Stimulated activated effector memory CD8-positive, alpha-beta T cell treated with anti-CD3 and anti-CD28 coated beads, Interleukin-12 subunit alpha, Interleukin-12 subunit beta, amount 100 ng/mL, for 72 hours (primary cell): ENCODE data around the gene LMOD3.

Source experiments
- ATAC-seq: fragments of 150-1000 bp; cut with Tn5 transposase; 2 replicates; pipeline ENCODE4 v1.10.0; 2021
- DNase-seq, 2 donors: peaks; one replicate each; pipeline ENCODE4 v3.0.0; 2021 to 2022; ENCODE audit warnings: low spot score in 2 of 2
- H3K27ac Mint-ChIP-seq: one replicate; pipeline ENCODE4 v1.8.0; 2022; ENCODE audit warnings: mild to moderate bottlenecking, mixed read lengths
- H3K36me3 Mint-ChIP-seq: one replicate; pipeline ENCODE4 v1.8.0; 2022; ENCODE audit warnings: mild to moderate bottlenecking, mixed read lengths
- H3K4me1 Mint-ChIP-seq: one replicate; pipeline ENCODE4 v1.8.0; 2022; ENCODE audit warnings: mixed read lengths
- H3K4me3 Mint-ChIP-seq: one replicate; pipeline ENCODE4 v1.8.0; 2022; ENCODE audit warnings: mild to moderate bottlenecking, mixed read lengths
- H3K9me3 Mint-ChIP-seq: one replicate; pipeline ENCODE4 v1.8.0; 2022; ENCODE audit warnings: mixed read lengths

Gene LMOD3

DNA sequence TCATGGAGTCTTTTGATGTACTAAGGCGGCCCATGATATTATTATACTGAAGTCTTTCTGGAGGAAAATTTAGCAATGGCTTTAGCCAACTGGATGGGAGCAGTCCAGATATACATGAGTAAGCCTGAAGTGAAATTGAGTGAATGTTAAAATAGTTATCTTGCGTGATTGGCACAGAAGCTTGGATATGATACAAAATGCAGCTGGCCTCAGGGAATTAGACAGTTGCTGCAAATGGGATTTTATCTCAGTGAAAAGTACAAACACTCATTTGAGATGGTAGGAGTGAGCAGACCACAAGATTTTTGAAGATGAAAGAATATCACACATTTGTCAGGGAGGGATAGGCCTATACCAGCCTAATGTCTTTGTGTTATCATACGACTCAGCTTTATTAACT, 8.9 kb downstream of the LMOD3 start:
- Mint-ChIP-seq H3K36me3 (no peaks in the 10 kb centered on the region), H3K4me1 (no peaks in the 10 kb centered on the region), H3K27ac (no peak overlapping the region), H3K9me3 (no peaks in the 10 kb centered on the region), H3K4me3 (no peak overlapping the region)
- no peak for ATAC-seq
- no peak for DNase-seq

DNA sequence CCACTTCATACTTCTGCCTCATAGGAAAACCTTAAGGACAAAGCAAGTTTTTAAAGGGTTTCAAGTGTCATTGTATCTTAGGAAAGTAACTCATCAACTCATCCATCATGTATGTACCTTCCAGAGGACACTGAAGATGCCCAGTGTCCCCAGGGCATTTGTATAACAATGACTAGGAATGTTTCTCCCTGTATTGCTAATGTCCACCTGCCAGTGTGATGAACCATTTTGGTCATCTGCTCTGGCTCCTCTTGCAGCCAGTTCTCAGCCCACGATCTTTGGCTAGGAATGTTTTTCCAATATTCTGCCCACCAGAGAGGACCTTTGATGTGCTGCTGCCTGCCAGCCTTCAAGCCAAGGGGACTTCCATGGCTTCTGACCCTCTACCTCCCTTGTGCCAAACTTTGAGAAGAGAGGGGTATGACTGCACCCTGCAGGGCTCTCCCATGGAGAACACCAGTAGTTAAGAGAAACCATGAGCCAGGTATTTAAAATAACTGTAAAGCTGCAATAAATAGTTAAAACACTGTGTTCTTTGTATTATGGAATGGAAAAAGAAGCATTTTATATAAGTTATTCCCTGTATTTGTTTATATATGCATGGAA, 11.4 kb downstream of the LMOD3 start:
- H3K4me1 Mint-ChIP-seq: peaks cover 7% of the 10 kb centered on the region
- H3K9me3 Mint-ChIP-seq: no peaks in the 10 kb centered on the region
- ATAC-seq (no peak), DNase-seq (no peak)
- H3K27ac Mint-ChIP-seq: no peak overlapping the region
- no peak overlapping the region for H3K4me3 Mint-ChIP-seq
- H3K36me3 Mint-ChIP-seq: peaks cover 25% of the 10 kb centered on the region

GRCh38 chr3:69108811-69109210, 13.6 kb downstream of the LMOD3 start:
- no peak overlapping the region for H3K27ac Mint-ChIP-seq
- DNase-seq (no peak), ATAC-seq (no peak)
- H3K36me3 Mint-ChIP-seq: peaks cover 47% of the 10 kb centered on the region
- H3K9me3 Mint-ChIP-seq: no peaks in the 10 kb centered on the region
- H3K4me3 Mint-ChIP-seq: no peak overlapping the region
- H3K4me1 Mint-ChIP-seq: peaks cover 14% of the 10 kb centered on the region

GRCh38 chr3:69107841-69108240, 14.6 kb downstream of the LMOD3 start:
- H3K36me3 Mint-ChIP-seq: peaks cover 57% of the 10 kb centered on the region
- H3K27ac Mint-ChIP-seq: no peak overlapping the region
- H3K9me3 Mint-ChIP-seq: no peaks in the 10 kb centered on the region
- no peak for ATAC-seq
- H3K4me1 Mint-ChIP-seq: peaks cover 23% of the 10 kb centered on the region
- no peak for DNase-seq
- H3K4me3 Mint-ChIP-seq: no peak overlapping the region

DNA sequence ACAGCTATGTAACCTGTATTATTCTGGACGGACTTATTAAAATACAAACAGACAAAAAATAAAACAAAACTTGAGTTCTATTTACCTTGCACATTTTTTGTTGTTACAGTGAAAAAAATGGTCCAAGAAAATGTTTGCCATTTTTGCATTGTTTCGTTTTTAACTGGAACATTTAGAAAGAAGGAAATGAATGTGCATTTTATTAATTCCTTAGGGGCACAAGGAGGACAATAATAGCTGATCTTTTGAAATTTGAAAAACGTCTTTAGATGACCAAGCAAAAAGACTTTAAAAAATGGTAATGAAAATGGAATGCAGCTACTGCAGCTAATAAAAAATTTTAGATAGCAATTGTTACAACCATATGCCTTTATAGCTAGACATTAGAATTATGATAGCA, 17.1 kb downstream of the LMOD3 start:
- Mint-ChIP-seq H3K36me3 (peaks cover 82% of the 10 kb centered on the region), H3K4me1 (peaks cover 30% of the 10 kb centered on the region), H3K9me3 (no peaks in the 10 kb centered on the region), H3K27ac (no peak overlapping the region), H3K4me3 (no peak overlapping the region)
- ATAC-seq: no peak
- no peak for DNase-seq

- DNase-seq (no peak), ATAC-seq (no peak)
- no peak overlapping the region for H3K4me3 Mint-ChIP-seq
- H3K27ac Mint-ChIP-seq: peak overlapping the region; percentile 46
- H3K9me3 Mint-ChIP-seq: no peaks in the 10 kb centered on the region
- peaks cover 89% of the 10 kb centered on the region for H3K36me3 Mint-ChIP-seq
- H3K4me1 Mint-ChIP-seq: peaks cover 37% of the 10 kb centered on the region
Measured at GRCh38 chr3:69104586-69104985, 17.8 kb downstream of the LMOD3 start.

- Mint-ChIP-seq H3K36me3 (peaks cover 100% of the 10 kb centered on the region), H3K9me3 (no peaks in the 10 kb centered on the region), H3K4me3 (no peak overlapping the region), H3K27ac (peak overlapping the region; percentile 46), H3K4me1 (peaks cover 40% of the 10 kb centered on the region)
- ATAC-seq (no peak), DNase-seq (no peak)
Measured at GRCh38 chr3:69103123-69103522, 19.3 kb downstream of the LMOD3 start.

DNA sequence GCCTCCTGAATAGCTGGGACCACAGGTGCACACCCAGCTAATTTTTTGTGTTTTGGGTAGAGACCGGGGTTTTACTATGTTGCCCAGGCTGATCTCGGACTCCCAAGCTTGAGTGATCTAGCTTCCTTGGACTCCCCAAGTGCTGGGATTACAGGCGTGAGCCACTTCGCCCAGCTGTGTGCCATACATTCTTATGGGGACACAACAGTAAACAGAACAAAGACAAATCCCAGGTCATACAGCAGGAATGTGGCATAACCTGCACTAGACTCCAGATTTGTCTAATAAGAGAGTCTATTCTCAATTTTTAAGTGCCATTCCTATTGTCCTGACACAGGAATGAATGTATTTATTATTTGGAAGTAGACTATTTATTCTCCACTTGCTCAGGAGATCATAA, 20.0 kb downstream of the LMOD3 start:
- peaks cover 100% of the 10 kb centered on the region for H3K36me3 Mint-ChIP-seq
- no peak overlapping the region for H3K27ac Mint-ChIP-seq
- DNase-seq (no peak), ATAC-seq (no peak)
- no peak overlapping the region for H3K4me3 Mint-ChIP-seq
- H3K4me1 Mint-ChIP-seq: peaks cover 39% of the 10 kb centered on the region
- H3K9me3 Mint-ChIP-seq: no peaks in the 10 kb centered on the region

DNA sequence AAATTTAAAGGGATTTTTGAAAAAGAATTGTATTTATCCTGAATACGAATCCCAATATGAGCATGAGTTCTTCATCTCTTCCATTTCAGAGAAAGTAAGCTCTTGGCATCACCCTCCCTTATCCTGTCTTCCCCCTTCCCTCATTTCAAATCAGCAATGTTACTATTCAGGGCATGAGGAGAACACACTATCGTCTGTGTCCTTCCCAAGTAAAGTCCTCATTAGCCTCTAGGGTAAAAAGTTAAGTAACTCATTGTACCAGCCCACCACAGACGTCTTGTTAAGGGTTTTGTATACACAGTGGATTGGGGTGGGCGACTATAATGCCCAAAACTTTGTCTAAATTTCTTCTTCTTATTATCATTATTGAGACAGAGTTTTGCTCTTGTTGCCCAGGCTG, 22.8 kb downstream of the LMOD3 start:
- peaks cover 66% of the 10 kb centered on the region for H3K4me1 Mint-ChIP-seq
- ATAC-seq: no peak
- peaks cover 100% of the 10 kb centered on the region for H3K36me3 Mint-ChIP-seq
- no peaks in the 10 kb centered on the region for H3K9me3 Mint-ChIP-seq
- DNase-seq: no peak
- H3K27ac Mint-ChIP-seq: peak overlapping the region; percentile 50
- no peak overlapping the region for H3K4me3 Mint-ChIP-seq

- Mint-ChIP-seq H3K4me1 (peaks cover 63% of the 10 kb centered on the region), H3K4me3 (no peak overlapping the region), H3K9me3 (no peaks in the 10 kb centered on the region), H3K27ac (peak overlapping the region; percentile 82), H3K36me3 (peaks cover 100% of the 10 kb centered on the region)
- ATAC-seq (no peak), DNase-seq (no peak)
Measured at GRCh38 chr3:69097407-69098086, 24.8 kb downstream of the LMOD3 start.

DNA sequence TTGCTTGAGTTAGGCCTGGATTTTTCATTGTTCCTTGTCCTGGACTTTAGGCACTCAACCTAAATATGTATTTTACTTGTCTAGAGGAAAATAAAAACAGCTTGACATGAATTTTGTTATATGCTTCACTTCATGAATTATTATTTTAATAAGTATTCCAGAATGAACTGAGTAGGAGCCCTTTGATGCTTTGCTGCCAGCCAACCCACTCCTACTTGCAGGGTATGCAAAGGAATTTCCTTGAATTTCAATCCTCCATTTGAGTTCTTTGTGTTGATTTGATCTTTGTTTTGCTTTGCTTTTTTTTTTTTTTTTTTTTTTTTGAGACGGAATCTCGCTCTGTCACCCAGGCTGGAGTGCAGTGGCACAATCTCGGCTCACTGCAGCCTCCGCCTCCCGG, 26.1 kb downstream of the LMOD3 start:
- Mint-ChIP-seq H3K36me3 (peaks cover 100% of the 10 kb centered on the region), H3K27ac (peak overlapping the region; percentile 82), H3K4me3 (peak overlapping the region; percentile 89), H3K9me3 (no peaks in the 10 kb centered on the region), H3K4me1 (peaks cover 71% of the 10 kb centered on the region)
- DNase-seq (no peak), ATAC-seq (no peak)

- ATAC-seq: peak; percentile 46
- H3K4me1 Mint-ChIP-seq: peaks cover 77% of the 10 kb centered on the region
- H3K4me3 Mint-ChIP-seq: peak overlapping the region; percentile 89
- DNase-seq: peak in 1 of 2 donors; percentile 55
- peak overlapping the region; percentile 94 for H3K27ac Mint-ChIP-seq
- H3K9me3 Mint-ChIP-seq: no peaks in the 10 kb centered on the region
- H3K36me3 Mint-ChIP-seq: peaks cover 98% of the 10 kb centered on the region
Measured at GRCh38 chr3:69095636-69096035, 26.8 kb downstream of the LMOD3 start.

DNA sequence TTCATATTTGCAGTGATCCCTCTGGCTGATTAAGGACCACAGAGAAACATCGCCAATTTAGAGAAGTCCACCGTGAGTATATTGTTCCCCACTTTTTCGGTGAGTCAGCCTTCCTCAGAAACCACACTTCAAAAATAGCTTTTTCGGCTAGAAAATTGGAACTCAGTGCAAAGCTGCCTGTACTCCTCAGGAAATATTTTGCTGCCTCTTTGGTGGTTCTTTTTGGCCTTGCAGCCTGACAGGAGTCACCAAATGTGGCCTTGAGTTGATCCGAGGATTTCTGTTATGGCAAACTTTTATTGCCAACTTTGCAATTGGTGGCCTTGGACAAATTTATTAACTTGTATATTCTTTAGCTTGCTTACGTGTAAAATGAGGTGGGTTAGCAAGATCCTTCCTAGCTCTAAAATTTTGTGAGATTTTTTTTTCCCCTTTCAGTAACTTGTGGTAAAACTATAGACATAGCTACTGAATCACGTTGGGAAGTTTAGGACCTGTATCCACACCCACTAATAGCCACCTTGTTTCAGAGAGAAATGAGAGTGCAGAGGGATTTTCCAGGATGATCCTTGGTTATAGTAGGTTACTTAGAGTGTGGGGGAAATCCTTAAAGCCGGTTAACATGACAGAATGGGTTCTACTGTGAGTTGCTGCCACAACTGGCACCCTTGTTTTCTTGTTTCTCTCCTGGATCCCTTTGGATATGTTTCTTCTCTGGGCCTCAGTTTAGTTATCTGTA, 27.8 kb downstream of the LMOD3 start:
- peak overlapping the region; percentile 94 for H3K27ac Mint-ChIP-seq
- peak overlapping the region; percentile 89 for H3K4me3 Mint-ChIP-seq
- ATAC-seq: peak; percentile 45
- no peaks in the 10 kb centered on the region for H3K9me3 Mint-ChIP-seq
- peak in 1 of 2 donors; percentile 56 for DNase-seq
- H3K4me1 Mint-ChIP-seq: peaks cover 78% of the 10 kb centered on the region
- peaks cover 98% of the 10 kb centered on the region for H3K36me3 Mint-ChIP-seq

GRCh38 chr3:69092030-69092516, 30.3 kb downstream of the LMOD3 start:
- ATAC-seq: peak; percentile 87
- H3K9me3 Mint-ChIP-seq: no peaks in the 10 kb centered on the region
- H3K27ac Mint-ChIP-seq: peak overlapping the region; percentile 94
- peaks cover 98% of the 10 kb centered on the region for H3K36me3 Mint-ChIP-seq
- no peak for DNase-seq
- peaks cover 79% of the 10 kb centered on the region for H3K4me1 Mint-ChIP-seq
- peak overlapping the region; percentile 89 for H3K4me3 Mint-ChIP-seq

- Mint-ChIP-seq H3K27ac (peak overlapping the region; percentile 94), H3K4me1 (peaks cover 74% of the 10 kb centered on the region), H3K36me3 (peaks cover 98% of the 10 kb centered on the region), H3K9me3 (no peaks in the 10 kb centered on the region), H3K4me3 (peak overlapping the region; percentile 89)
- DNase-seq: no peak
- no peak for ATAC-seq
Measured at GRCh38 chr3:69091389-69092029, 30.9 kb downstream of the LMOD3 start.
